Hepatic stellate cell (primary cell): ENCODE data around the gene IPPK.
A peak's percentile ranks its signal among the peaks of the same experiment; 100 is the strongest.
"Not testable (repeated sequence)": the region's sequence is repeated elsewhere in the genome, so short reads cannot be mapped to it uniquely, and the experiment has no call there.

ENCODE experiments used
- DNase-seq: peaks from one replicate; pipeline ENCODE4 v3.0.0; 2011; ENCODE audit warnings: low spot score

Gene IPPK

GRCh38 chr9:92637886-92638620 lies 31.9 kb downstream of the IPPK start:
- DNase-seq, result no peak

GRCh38 chr9:92637326-92637725 lies 32.6 kb downstream of the IPPK start:
- no peak for DNase-seq

GRCh38 chr9:92636627-92637026 lies 33.3 kb downstream of the IPPK start:
- no peak for DNase-seq

- no peak for DNase-seq
These were observed 34.2 kb downstream of the IPPK start for GRCh38 chr9:92635760-92636159.

GRCh38 chr9:92634712-92635605 lies 35.0 kb downstream of the IPPK start:
- peak; percentile 91 for DNase-seq

GRCh38 chr9:92633614-92634278 lies 36.2 kb downstream of the IPPK start:
- DNase-seq, result no peak

- DNase-seq, result no peak
These were observed 37.3 kb downstream of the IPPK start for GRCh38 chr9:92632641-92633040.

GRCh38 chr9:92631452-92632343 lies 38.2 kb downstream of the IPPK start:
- no peak for DNase-seq

GRCh38 chr9:92627651-92628050 lies 42.3 kb downstream of the IPPK start:
- no peak for DNase-seq

- DNase-seq, result no peak
These were observed 43.4 kb downstream of the IPPK start for GRCh38 chr9:92626484-92626883.

GRCh38 chr9:92623936-92624335 lies 46.0 kb downstream of the IPPK start:
- not testable (repeated sequence) for DNase-seq

- DNase-seq, result no peak
These were observed 49.1 kb downstream of the IPPK start for GRCh38 chr9:92620845-92621244.

- no peak for DNase-seq
These were observed 50.2 kb downstream of the IPPK start for GRCh38 chr9:92619601-92620300.

- no peak for DNase-seq
These were observed 51.2 kb downstream of the IPPK start for GRCh38 chr9:92618633-92619225.

- no peak for DNase-seq
These were observed 51.9 kb downstream of the IPPK start for GRCh38 chr9:92617951-92618510.

GRCh38 chr9:92617195-92617813 lies 52.6 kb downstream of the IPPK start:
- no peak for DNase-seq

- DNase-seq, result no peak
These were observed 53.2 kb downstream of the IPPK start for GRCh38 chr9:92616655-92617111.

- DNase-seq, result no peak
These were observed 53.7 kb downstream of the IPPK start for GRCh38 chr9:92616199-92616641.

- DNase-seq, result no peak
These were observed 54.1 kb downstream of the IPPK start for GRCh38 chr9:92615790-92616189.
